AML-193 (cell line): ENCODE results near the gene PFDN2.

Experiments
- DNase-seq, 2 experiments: peaks; one replicate each; lab custom pipeline; 2025; lab: John Stamatoyannopoulos, UW

PFDN2 gene

GRCh38 chr1:161051219-161051618 is 66.6 kb downstream of the PFDN2 start:
- no peak for DNase-seq
